HepG2 (cell line): ENCODE results near the gene RAD17. TPM values are rescaled to one million over a fixed set of nuclear protein-coding genes. Genes with fewer than 3 reads are reported as not detected.

Experiments used
- ATAC-seq: fragments of 200-7000 bp; cut with Tn5 transposase; 3 replicates; pipeline ENCODE4 v1.9.1; 2020; ENCODE audit warnings: mild to moderate bottlenecking, moderate library complexity
- BruUV-seq: library from RNA; stranded (reverse); fragments of 400-500 nt; replicated peaks from 2 replicates; lab custom pipeline; 2021; lab: Mats Ljungman, UMichigan
- CTCF ChIA-PET: fragments of 300-600 bp; formaldehyde crosslinking; extraction: SDS; loops from one replicate; lab custom pipeline; 2021; ENCODE audit warnings: low total read pairs, inconsistent platforms, low intra/inter-chr PET ratio; lab: Yijun Ruan, JAX
- POLR2A ChIA-PET: fragments of 350-600 bp; sonication (Branson Sonifier 250); formaldehyde crosslinking; loops from one replicate; lab custom pipeline; 2020; ENCODE audit warnings: antibody characterized with exemption, inconsistent platforms; lab: Yijun Ruan, JAX
- DNase-seq: peaks from one replicate; pipeline ENCODE4 v3.0.0-alpha.2; 2015; ENCODE audit warnings: low spot score
- FAIRE-seq: peaks from 3 replicates; lab custom pipeline; 2011; peaks lifted over from hg19 to GRCh38; lab: Jason Lieb, UNC
- H2AFZ ChIP-seq: one replicate; pipeline ENCODE4 v1.6.1; 2011; ENCODE audit warnings: low read length, inconsistent platforms
- H3K27ac ChIP-seq: fragments of 300-600 bp; 3 replicates; pipeline ENCODE4 v1.8.0; 2011; ENCODE audit warnings: mixed run types, mild to moderate bottlenecking, mixed read lengths, low read length, inconsistent platforms; ENCODE audit not compliant: insufficient read depth; ENCODE audit errors: extremely low read length
- H3K27me3 ChIP-seq, 2 experiments: fragments of 200-600 bp in 1 of 2; 2 replicates in 1 of 2; 3 replicates in 1 of 2; pipeline versions ENCODE4 v1.6.0 to v1.8.0; 2011; ENCODE audit warnings: low read length in 2 of 2, mild to moderate bottlenecking in 2 of 2, moderate library complexity in 2 of 2, inconsistent platforms in 1 of 2; ENCODE audit not compliant: insufficient read depth in 2 of 2, control insufficient read depth in 1 of 2
- H3K36me3 ChIP-seq, 2 experiments: fragments of 200-600 bp in 1 of 2; replicated peaks in 1 of 2; 2 replicates in 1 of 2; 3 replicates in 1 of 2; pipeline versions ENCODE4 v1.5.1 to v1.8.0; 2011; ENCODE audit warnings: low read length in 2 of 2, inconsistent platforms in 1 of 2; ENCODE audit not compliant: insufficient read depth in 2 of 2, control insufficient read depth in 1 of 2
- H3K4me1 ChIP-seq: 2 replicates; pipeline ENCODE4 v1.5.1; 2012; ENCODE audit warnings: low read length, inconsistent platforms; ENCODE audit not compliant: insufficient read depth
- H3K4me2 ChIP-seq: 2 replicates; pipeline ENCODE4 v1.6.0; 2011; ENCODE audit warnings: low read depth, low read length, inconsistent platforms
- H3K4me3 ChIP-seq, 3 experiments: fragments of 200-600 bp in 1 of 3; sonication (generic), shearing (Covaris generic) in 1 of 3; replicated peaks in 1 of 3; 2 replicates each; pipeline ENCODE4 v1.5.1; 2011 to 2016; ENCODE audit warnings: low read length in 3 of 3, inconsistent platforms in 2 of 3, low read depth in 2 of 3, mild to moderate bottlenecking in 2 of 3, control low read depth in 1 of 3, mixed read lengths in 1 of 3; ENCODE audit not compliant: insufficient read depth in 1 of 3
- H3K79me2 ChIP-seq: one replicate; pipeline ENCODE4 v1.6.1; 2011; ENCODE audit warnings: low read length, inconsistent platforms; ENCODE audit not compliant: insufficient read depth
- H3K9ac ChIP-seq: 2 replicates; pipeline ENCODE4 v1.6.0; 2011; ENCODE audit warnings: mild to moderate bottlenecking, low read depth, low read length, inconsistent platforms; ENCODE audit not compliant: insufficient read depth
- H3K9me3 ChIP-seq: 2 replicates; pipeline ENCODE4 v1.5.1; 2012; ENCODE audit warnings: mild to moderate bottlenecking, low read length
- H4K20me1 ChIP-seq: 2 replicates; pipeline ENCODE4 v1.6.0; 2011; ENCODE audit warnings: inconsistent platforms, mild to moderate bottlenecking, low read length, moderate library complexity; ENCODE audit not compliant: insufficient read depth
- DPF2 ChIP-seq: sonication (generic); formaldehyde crosslinking; IDR thresholded peaks from 2 replicates; pipeline ENCODE4 v1.4.0; 2020; ENCODE audit warnings: mild to moderate bottlenecking, low read depth, missing genetic modification reagents, borderline replicate concordance
- ERF ChIP-seq: IDR thresholded peaks from 2 replicates; pipeline ENCODE4 v1.6.1; 2018; ENCODE audit warnings: missing biosample characterization, missing genetic modification reagents
- NCOA1 ChIP-seq: sonication (generic); formaldehyde crosslinking; IDR thresholded peaks from 2 replicates; pipeline ENCODE4 v1.9.0; 2021; ENCODE audit warnings: missing genetic modification reagents
- ZMYM3 ChIP-seq: sonication (generic); formaldehyde crosslinking; IDR thresholded peaks from 2 replicates; pipeline ENCODE4 v1.5.1; 2020; ENCODE audit warnings: mild to moderate bottlenecking, missing genetic modification reagents
- ZNF383 ChIP-seq: sonication (generic); formaldehyde crosslinking; IDR thresholded peaks from 2 replicates; pipeline ENCODE4 v1.4.0; 2020; ENCODE audit warnings: missing genetic modification reagents, mild to moderate bottlenecking, borderline replicate concordance
- ZNF501 ChIP-seq: sonication (generic); formaldehyde crosslinking; IDR thresholded peaks from 2 replicates; pipeline ENCODE4 v1.5.1; 2020; ENCODE audit warnings: mild to moderate bottlenecking, moderate library complexity, missing genetic modification reagents
- ZNF549 ChIP-seq: sonication (generic); formaldehyde crosslinking; IDR thresholded peaks from 2 replicates; pipeline ENCODE4 v1.5.0; 2020; ENCODE audit warnings: missing genetic modification reagents
- WGBS: methylation state at CpG from one replicate; pipeline ENCODE4 v1.1.6; 2017; ENCODE audit warnings: low lambda C conversion rate; 5-methylcytosine and 5-hydroxymethylcytosine counted together
- in situ Hi-C: cut with HindIII; loops from 2 replicates; pipeline ENCODE4 v1.10.0; 2017; ENCODE audit warnings: low pct_unique_long_range_greater_than_20kb; ENCODE audit not compliant: extremely low pct_ligation_motif_present
- intact Hi-C: fragments of 100-400 bp; cut with micrococcal nuclease; formaldehyde crosslinking; loops from one replicate; pipeline ENCODE4 v1.10.0; 2022; ENCODE audit not compliant: unreplicated experiment
- polyA plus RNA-seq, 8 experiments: library from polyadenylated mRNA; depleted of rRNA in 3 of 8; stranded (reverse) in 7 of 8; unstranded in 1 of 8; fragments of >200 nt; fragmentation: Illumina TruSeq in 4 of 8; extraction: Trizol in 4 of 8; gene quantifications; 2 replicates each; pipeline versions ENCODE4 v1.2.1 to v1.2.3, GENCODE V29; 2011 to 2016; ENCODE audit warnings: low read depth in 4 of 8, missing spikeins in 1 of 8, mixed read lengths in 1 of 8; ENCODE audit not compliant: insufficient read depth in 1 of 8
- total RNA-seq, 5 experiments: library from RNA; depleted of rRNA; stranded (reverse); fragments of >200 nt; fragmentation: Illumina TruSeq; extraction: Trizol; gene quantifications; 2 replicates each; pipeline ENCODE4 v1.2.3, GENCODE V29; 2016; ENCODE audit warnings: low read depth in 1 of 5
- TF ChIP-seq, protein P1 (sequence below): sonication (generic); formaldehyde crosslinking; IDR thresholded peaks from one replicate; pipeline ENCODE4 v1.5.1; 2020; ENCODE audit warnings: mild to moderate bottlenecking, missing genetic modification reagents; ENCODE audit errors: not compliant biosample characterization

RAD17 gene
- total and polyA plus RNA-seq, 2 of the 13 experiments (the other 11 are each of a cell fraction or from before 2014, with no cell fraction given) = 24.0 to 25.9 TPM

DNA sequence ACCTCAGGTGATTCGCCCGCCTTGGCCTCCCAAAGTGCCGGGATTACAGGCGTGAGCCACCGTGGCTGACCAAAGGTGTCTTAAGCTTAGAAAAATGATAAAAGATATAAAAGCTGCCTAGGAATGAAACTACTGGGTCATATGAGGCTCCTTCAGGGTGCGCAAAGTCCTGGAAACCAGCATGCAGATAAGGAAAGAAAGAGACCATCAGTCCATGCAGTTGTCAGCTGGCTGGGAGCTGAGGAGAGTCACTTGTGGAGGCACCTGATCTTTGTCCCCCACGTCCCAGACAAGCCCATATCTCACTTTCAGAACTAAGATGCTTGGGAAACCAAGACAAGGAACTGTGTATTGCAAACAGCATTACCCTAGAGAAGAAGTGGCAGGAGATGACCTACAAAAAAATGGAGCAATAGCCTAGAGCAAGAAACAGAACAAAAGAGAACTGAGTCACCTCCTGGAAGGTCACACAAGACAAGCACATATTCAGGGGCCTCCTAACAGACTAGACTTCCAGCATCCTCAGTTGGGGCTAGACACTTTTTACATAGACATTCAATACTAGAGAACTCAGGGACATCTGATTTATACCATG lies 34.2 kb upstream of the RAD17 start:
- Histone ChIP-seq H3K27me3 (no peaks in the 10 kb centered on the region; a peak in 1 of 5 replicates), H2AFZ (no peak overlapping the region), H3K36me3 (no peaks in the 10 kb centered on the region), H3K4me1 (peaks cover 49% of the 10 kb centered on the region), H3K9me3 (no peaks in the 10 kb centered on the region), H3K4me2 (peak overlapping the region; percentile 67), H4K20me1 (no peaks in the 10 kb centered on the region), H3K27ac (no peak overlapping the region), H3K4me3 (no peak overlapping the region)
- no peak for FAIRE-seq
- BruUV-seq = no TSS peak
- no peak for DNase-seq
- CTCF ChIA-PET = interaction anchor here (1.2 to 1.8 kb wide), 2 partner anchors 70 to 292 kb away, joined by 4 to 7 read pairs; no protein-coding TSS in a partner anchor
- intact Hi-C loops = loop anchor here (1.0 to 2.0 kb wide), 2 partner anchors 69 to 243 kb away; no protein-coding TSS in a partner anchor
- no peak for ATAC-seq
- TF ChIP-seq ZNF549 (CRISPR knock-in tag) (no peak), ERF (CRISPR knock-in tag) (no peak), ZMYM3 (CRISPR knock-in tag) (no peak), DPF2 (CRISPR knock-in tag) (no peak), NCOA1 (CRISPR knock-in tag) (no peak), ZNF501 (CRISPR knock-in tag) (no peak), ZNF383 (CRISPR knock-in tag) (no peak)
- TF ChIP-seq, protein P1, sequence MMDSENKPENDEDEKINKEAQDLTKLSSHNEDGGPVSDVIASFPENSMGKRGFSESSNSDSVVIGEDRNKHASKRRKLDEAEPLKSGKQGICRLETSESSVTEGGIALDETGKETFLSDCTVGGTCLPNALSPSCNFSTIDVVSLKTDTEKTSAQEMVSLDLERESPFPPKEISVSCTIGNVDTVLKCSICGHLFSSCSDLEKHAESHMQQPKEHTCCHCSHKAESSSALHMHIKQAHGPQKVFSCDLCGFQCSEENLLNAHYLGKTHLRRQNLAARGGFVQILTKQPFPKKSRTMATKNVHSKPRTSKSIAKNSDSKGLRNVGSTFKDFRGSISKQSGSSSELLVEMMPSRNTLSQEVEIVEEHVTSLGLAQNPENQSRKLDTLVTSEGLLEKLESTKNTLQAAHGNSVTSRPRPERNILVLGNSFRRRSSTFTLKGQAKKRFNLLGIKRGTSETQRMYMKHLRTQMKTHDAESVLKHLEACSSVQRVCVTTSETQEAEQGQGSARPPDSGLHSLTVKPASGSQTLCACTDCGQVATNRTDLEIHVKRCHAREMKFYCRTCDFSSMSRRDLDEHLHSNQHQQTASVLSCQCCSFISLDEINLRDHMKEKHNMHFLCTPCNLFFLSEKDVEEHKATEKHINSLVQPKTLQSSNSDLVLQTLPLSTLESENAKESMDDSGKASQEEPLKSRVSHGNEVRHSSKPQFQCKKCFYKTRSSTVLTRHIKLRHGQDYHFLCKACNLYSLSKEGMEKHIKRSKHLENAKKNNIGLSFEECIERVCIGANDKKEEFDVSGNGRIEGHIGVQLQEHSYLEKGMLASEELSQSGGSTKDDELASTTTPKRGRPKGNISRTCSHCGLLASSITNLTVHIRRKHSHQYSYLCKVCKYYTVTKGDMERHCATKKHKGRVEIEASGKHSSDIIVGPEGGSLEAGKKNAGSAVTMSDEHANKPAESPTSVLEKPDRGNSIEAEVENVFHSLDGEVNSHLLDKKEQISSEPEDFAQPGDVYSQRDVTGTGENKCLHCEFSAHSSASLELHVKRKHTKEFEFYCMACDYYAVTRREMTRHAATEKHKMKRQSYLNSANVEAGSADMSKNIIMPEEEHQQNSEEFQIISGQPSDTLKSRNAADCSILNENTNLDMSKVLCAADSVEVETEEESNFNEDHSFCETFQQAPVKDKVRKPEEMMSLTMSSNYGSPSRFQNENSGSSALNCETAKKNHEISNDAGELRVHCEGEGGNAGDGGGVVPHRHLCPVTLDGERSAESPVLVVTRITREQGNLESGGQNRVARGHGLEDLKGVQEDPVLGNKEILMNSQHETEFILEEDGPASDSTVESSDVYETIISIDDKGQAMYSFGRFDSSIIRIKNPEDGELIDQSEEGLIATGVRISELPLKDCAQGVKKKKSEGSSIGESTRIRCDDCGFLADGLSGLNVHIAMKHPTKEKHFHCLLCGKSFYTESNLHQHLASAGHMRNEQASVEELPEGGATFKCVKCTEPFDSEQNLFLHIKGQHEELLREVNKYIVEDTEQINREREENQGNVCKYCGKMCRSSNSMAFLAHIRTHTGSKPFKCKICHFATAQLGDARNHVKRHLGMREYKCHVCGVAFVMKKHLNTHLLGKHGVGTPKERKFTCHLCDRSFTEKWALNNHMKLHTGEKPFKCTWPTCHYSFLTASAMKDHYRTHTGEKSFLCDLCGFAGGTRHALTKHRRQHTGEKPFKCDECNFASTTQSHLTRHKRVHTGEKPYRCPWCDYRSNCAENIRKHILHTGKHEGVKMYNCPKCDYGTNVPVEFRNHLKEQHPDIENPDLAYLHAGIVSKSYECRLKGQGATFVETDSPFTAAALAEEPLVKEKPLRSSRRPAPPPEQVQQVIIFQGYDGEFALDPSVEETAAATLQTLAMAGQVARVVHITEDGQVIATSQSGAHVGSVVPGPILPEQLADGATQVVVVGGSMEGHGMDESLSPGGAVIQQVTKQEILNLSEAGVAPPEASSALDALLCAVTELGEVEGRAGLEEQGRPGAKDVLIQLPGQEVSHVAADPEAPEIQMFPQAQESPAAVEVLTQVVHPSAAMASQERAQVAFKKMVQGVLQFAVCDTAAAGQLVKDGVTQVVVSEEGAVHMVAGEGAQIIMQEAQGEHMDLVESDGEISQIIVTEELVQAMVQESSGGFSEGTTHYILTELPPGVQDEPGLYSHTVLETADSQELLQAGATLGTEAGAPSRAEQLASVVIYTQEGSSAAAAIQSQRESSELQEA (CRISPR knock-in tag) = no peak
- TF ChIP-seq, all 625 proteins: peak for 0
- POLR2A ChIA-PET = interaction anchor here (0.7 to 3.5 kb wide), 6 partner anchors 10 to 242 kb away, joined by 3 to 27 read pairs (median 4); partner anchors contain the start of genes CCNB1, CDK7, RAD17 and SLC30A5
- 73% methylated on average over 7 of the region's 7 CpGs for WGBS
- H3K79me2 ChIP-seq = no peaks in the 10 kb centered on the region
- in situ Hi-C loops = loop anchor here (10.0 kb wide), 2 partner anchors 61 to 241 kb away; partner anchors contain the start of gene SLC30A5
- no peak overlapping the region for H3K9ac ChIP-seq
